Adrenal gland (tissue), 5 donors: Measurements from ENCODE around the gene ACTA1.

ENCODE experiments used
- POLR2A ChIP-seq, 2 donors: fragments of 450-650 bp; IDR thresholded peaks; one replicate each; pipeline ENCODE4 v1.6.1; 2017; ENCODE audit warnings: antibody characterized with exemption in 2 of 2, mild to moderate bottlenecking in 2 of 2, moderate library complexity in 1 of 2
- TF ChIP-seq, protein P1 (sequence below), 6 experiments: fragments of 450-650 bp in 4 of 6; fragments of 200-600 bp in 2 of 6; sonication (generic) in 1 of 6; IDR thresholded peaks; 1 replicate in 5 of 6; 2 replicates in 1 of 6; pipeline versions ENCODE4 v1.5.1 to v1.8.0; 2016 to 2021; ENCODE audit warnings: antibody characterized with exemption in 6 of 6, mild to moderate bottlenecking in 2 of 6, moderate library complexity in 1 of 6
- donor health status: DM: no; HTN: no; CAD: no.

DNA sequence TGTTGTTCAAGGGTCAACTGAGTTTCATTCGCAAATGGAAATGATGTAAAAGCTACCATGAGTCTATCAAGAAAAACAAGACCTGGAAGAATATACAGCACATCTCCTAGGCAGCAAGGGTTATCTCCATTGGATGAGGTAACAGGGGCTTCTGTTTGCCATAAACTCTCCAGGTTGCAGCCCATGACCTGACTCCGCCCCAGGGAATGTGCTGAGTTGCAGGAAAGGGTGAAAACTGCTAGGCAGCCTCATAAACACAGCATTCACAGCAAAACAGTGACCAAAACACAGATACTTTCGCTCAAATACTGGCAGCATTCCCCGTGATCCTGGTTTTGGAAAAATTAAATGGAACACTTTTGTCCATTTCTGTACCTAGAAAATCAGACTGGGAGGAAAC, 20.2 kb upstream of the ACTA1 start:
- TF ChIP-seq, protein P1, sequence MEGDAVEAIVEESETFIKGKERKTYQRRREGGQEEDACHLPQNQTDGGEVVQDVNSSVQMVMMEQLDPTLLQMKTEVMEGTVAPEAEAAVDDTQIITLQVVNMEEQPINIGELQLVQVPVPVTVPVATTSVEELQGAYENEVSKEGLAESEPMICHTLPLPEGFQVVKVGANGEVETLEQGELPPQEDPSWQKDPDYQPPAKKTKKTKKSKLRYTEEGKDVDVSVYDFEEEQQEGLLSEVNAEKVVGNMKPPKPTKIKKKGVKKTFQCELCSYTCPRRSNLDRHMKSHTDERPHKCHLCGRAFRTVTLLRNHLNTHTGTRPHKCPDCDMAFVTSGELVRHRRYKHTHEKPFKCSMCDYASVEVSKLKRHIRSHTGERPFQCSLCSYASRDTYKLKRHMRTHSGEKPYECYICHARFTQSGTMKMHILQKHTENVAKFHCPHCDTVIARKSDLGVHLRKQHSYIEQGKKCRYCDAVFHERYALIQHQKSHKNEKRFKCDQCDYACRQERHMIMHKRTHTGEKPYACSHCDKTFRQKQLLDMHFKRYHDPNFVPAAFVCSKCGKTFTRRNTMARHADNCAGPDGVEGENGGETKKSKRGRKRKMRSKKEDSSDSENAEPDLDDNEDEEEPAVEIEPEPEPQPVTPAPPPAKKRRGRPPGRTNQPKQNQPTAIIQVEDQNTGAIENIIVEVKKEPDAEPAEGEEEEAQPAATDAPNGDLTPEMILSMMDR (IDR thresholded peaks at IDR 0.05), result no peak
- no peak for TF ChIP-seq POLR2A (IDR thresholded peaks at IDR 0.05)
